Endothelial cell of umbilical vein (primary cell): ENCODE data around the gene SLC47A2. TPM values are rescaled to one million over a fixed set of nuclear protein-coding genes. Genes with fewer than 3 reads are reported as not detected.

ENCODE experiments used
- BruUV-seq: library from RNA; stranded (reverse); fragments of 400-500 nt; replicated peaks from 2 replicates; lab custom pipeline; 2021; lab: Mats Ljungman, UMichigan
- CTCF ChIA-PET: fragments of 300-600, 350-600 bp; sonication (Branson Sonifier 250); formaldehyde crosslinking; loops from one replicate; lab custom pipeline; 2021; ENCODE audit warnings: antibody characterized with exemption, inconsistent platforms; lab: Charles Lee
- POLR2A ChIA-PET: fragments of 300-600, 350-600 bp; sonication (Branson Sonifier 250); formaldehyde crosslinking; loops from one replicate; lab custom pipeline; 2021; ENCODE audit warnings: antibody characterized with exemption, inconsistent platforms; lab: Charles Lee
- DNase-seq: peaks from one replicate; pipeline ENCODE4 v3.0.0-alpha.2; 2011; ENCODE audit warnings: low read depth, low spot score
- FAIRE-seq: peaks from 2 replicates; lab custom pipeline; 2011; peaks lifted over from hg19 to GRCh38; lab: Jason Lieb, UNC
- H2AFZ ChIP-seq: 2 replicates; pipeline ENCODE4 v1.6.0; 2012; ENCODE audit warnings: low read depth, low read length, control low read depth, inconsistent platforms
- H3K27ac ChIP-seq: 2 replicates; pipeline ENCODE4 v1.5.1; 2011; ENCODE audit warnings: low read depth, mild to moderate bottlenecking, control low read depth, low read length, moderate library complexity; ENCODE audit not compliant: insufficient read depth
- H3K27me3 ChIP-seq, 2 experiments: 2 replicates each; pipeline versions ENCODE4 v1.6.0 to v1.6.1; 2011; ENCODE audit warnings: low read length in 2 of 2, mixed read lengths in 1 of 2; ENCODE audit not compliant: control insufficient read depth in 2 of 2, insufficient read depth in 2 of 2
- H3K36me3 ChIP-seq, 2 experiments: 2 replicates in 1 of 2; 3 replicates in 1 of 2; pipeline ENCODE4 v1.5.1; 2011; ENCODE audit warnings: low read length in 2 of 2, mild to moderate bottlenecking in 1 of 2, moderate library complexity in 1 of 2; ENCODE audit not compliant: control insufficient read depth in 2 of 2, insufficient read depth in 2 of 2; ENCODE audit errors: extremely low read depth in 1 of 2
- H3K4me1 ChIP-seq: 3 replicates; pipeline ENCODE4 v1.5.1; 2011; ENCODE audit warnings: mild to moderate bottlenecking, low read length; ENCODE audit not compliant: control insufficient read depth, insufficient read depth; ENCODE audit errors: extremely low read depth
- H3K4me2 ChIP-seq: 2 replicates; pipeline ENCODE4 v1.6.1; 2011; ENCODE audit warnings: low read length, control low read depth, mixed read lengths; ENCODE audit not compliant: insufficient read depth
- H3K4me3 ChIP-seq, 3 experiments: fragments of 200-600 bp in 1 of 3; sonication (generic), shearing (Covaris generic) in 1 of 3; replicated peaks in 1 of 3; 2 replicates each; pipeline ENCODE4 v1.5.1; 2011 to 2016; ENCODE audit warnings: control low read depth in 3 of 3, low read length in 3 of 3, mild to moderate bottlenecking in 2 of 3, inconsistent platforms in 1 of 3, low read depth in 1 of 3, moderate library complexity in 1 of 3; ENCODE audit not compliant: insufficient read depth in 1 of 3
- H3K79me2 ChIP-seq: 2 replicates; pipeline ENCODE4 v1.6.0; 2012; ENCODE audit warnings: low read length, inconsistent platforms; ENCODE audit not compliant: control insufficient read depth, insufficient read depth
- H3K9ac ChIP-seq: replicated peaks from 2 replicates; pipeline ENCODE3; 2011; ENCODE audit warnings: low read length, control low read depth; ENCODE audit not compliant: insufficient read depth; ENCODE audit errors: extremely low read depth
- H3K9me1 ChIP-seq: replicated peaks from 3 replicates; pipeline ENCODE4 v1.6.0; 2011; ENCODE audit warnings: mild to moderate bottlenecking, low read length; ENCODE audit not compliant: control insufficient read depth, insufficient read depth; ENCODE audit errors: extremely low read depth
- H3K9me3 ChIP-seq: replicated peaks from 2 replicates; pipeline ENCODE4 v1.5.1; 2012; ENCODE audit warnings: low read length, inconsistent platforms; ENCODE audit not compliant: control insufficient read depth, insufficient read depth
- H4K20me1 ChIP-seq: replicated peaks from 2 replicates; pipeline ENCODE3; 2011; ENCODE audit warnings: mild to moderate bottlenecking, low read length; ENCODE audit not compliant: control insufficient read depth, insufficient read depth; ENCODE audit errors: extremely low read depth
- CTCF ChIP-seq, 2 donors: IDR thresholded peaks; 1 replicate in 1 of 2; 2 replicates in 1 of 2; pipeline ENCODE4 v1.5.1; 2011; ENCODE audit warnings: low read length in 2 of 2, mild to moderate bottlenecking in 2 of 2, moderate library complexity in 2 of 2, control low read depth in 1 of 2, inconsistent platforms in 1 of 2, low read depth in 1 of 2; ENCODE audit not compliant: insufficient read depth in 1 of 2; ENCODE audit errors: extremely low read depth in 1 of 2
- EZH2 ChIP-seq: IDR thresholded peaks from 2 replicates; pipeline ENCODE4 v1.6.1; 2012; ENCODE audit warnings: borderline replicate concordance, low read depth, mild to moderate bottlenecking, moderate library complexity, low read length, inconsistent platforms; ENCODE audit not compliant: severe bottlenecking
- FOS ChIP-seq: IDR thresholded peaks from 2 replicates; pipeline ENCODE4 v1.6.1; 2011; ENCODE audit warnings: mild to moderate bottlenecking, low read length, moderate library complexity, borderline replicate concordance; ENCODE audit not compliant: insufficient read depth
- JUN ChIP-seq: IDR thresholded peaks from 2 replicates; pipeline ENCODE4 v1.6.1; 2011; ENCODE audit warnings: borderline replicate concordance, low read depth; ENCODE audit not compliant: insufficient read length, insufficient read depth
- MAX ChIP-seq: IDR thresholded peaks from 2 replicates; pipeline ENCODE4 v1.6.1; 2011; ENCODE audit not compliant: insufficient read depth, insufficient read length
- POLR2A ChIP-seq: IDR thresholded peaks from 2 replicates; pipeline ENCODE4 v1.6.1; 2012; ENCODE audit warnings: low read depth, mild to moderate bottlenecking, control low read depth, low read length
- dilution Hi-C: fragments of 300-500 bp; cut with MboI; formaldehyde crosslinking; loops from one replicate; pipeline ENCODE4 v1.15.0; 2019; ENCODE audit warnings: low sequenced_read_pairs; ENCODE audit not compliant: extremely low pct_ligation_motif_present
- intact Hi-C: fragments of 100-400 bp; cut with micrococcal nuclease; formaldehyde crosslinking; loops from one replicate; pipeline ENCODE4 v1.10.0; 2022
- polyA plus RNA-seq, 4 experiments: library from polyadenylated mRNA; depleted of rRNA in 3 of 4; stranded (reverse) in 3 of 4; unstranded in 1 of 4; fragments of >200 nt; gene quantifications; 2 replicates each; pipeline versions ENCODE4 v1.2.1 to v1.2.3, GENCODE V29; 2011 to 2012; ENCODE audit warnings: missing spikeins in 1 of 4
- total RNA-seq: library from RNA; stranded (reverse); gene quantifications from 2 replicates; pipeline ENCODE4 v1.2.3, GENCODE V29; 2021

Gene SLC47A2
- total and polyA plus RNA-seq, 2 donors (not counting 3 experiments of a cell fraction or from before 2014, with no cell fraction given) = not detected

DNA sequence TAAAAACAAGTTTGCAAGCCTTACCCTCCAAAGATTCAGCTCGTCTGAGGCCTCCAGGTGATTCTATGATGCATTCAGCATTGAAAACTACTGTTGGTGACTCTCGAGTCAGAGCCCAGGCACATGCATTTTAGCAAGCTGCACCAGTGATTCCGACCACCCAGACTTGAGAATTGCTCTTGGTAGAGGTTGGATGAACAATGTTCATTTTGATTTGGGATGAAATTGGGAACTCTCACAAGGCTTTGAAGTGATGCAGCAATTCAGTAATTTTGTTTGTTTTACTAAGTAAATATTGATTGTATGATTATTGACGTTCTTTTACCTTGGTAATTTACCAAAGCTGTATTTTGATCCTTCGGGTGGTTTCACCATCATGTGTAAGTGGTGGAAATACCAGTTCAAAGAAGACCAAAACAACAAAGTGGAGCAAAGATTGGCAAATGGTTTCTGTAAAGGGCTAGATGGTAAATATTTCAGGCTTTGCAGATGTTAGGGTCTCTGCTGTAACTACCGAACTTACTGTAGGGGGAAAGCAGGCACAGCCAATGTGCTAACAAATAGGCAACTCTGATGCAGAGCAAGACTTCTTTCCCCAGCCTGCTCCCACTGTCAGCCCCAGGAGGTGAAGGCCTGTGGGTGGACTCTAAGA, 56.0 kb downstream of the SLC47A2 start:
- TF ChIP-seq POLR2A (no peak), MAX (no peak), FOS (no peak), CTCF (IDR thresholded peaks at IDR 0.05; ENCODE audit: extremely low read depth in 1 of 2, insufficient read depth in 1 of 2, low read depth in 1 of 2, low read length in 2 of 2) (no peak), JUN (no peak), EZH2 (no peak)
- DNase-seq (no peak), FAIRE-seq (no peak)
- CTCF ChIA-PET = interaction anchor here (2.9 kb wide), 1 partner anchor 13 kb away, joined by 20 read pairs; the partner anchor contains the start of gene ALDH3A2
- Histone ChIP-seq H4K20me1 (no peaks in the 10 kb centered on the region), H3K79me2 (no peaks in the 10 kb centered on the region), H3K9me3 (no peaks in the 10 kb centered on the region), H3K4me3 (no peak overlapping the region), H3K4me1 (no peaks in the 10 kb centered on the region), H3K9me1 (no peaks in the 10 kb centered on the region), H3K27ac (no peak overlapping the region), H3K9ac (no peak overlapping the region), H3K4me2 (no peak overlapping the region), H3K27me3 (no peaks in the 10 kb centered on the region), H3K36me3 (peaks cover 0 to 13% of the 10 kb centered on the region in 2 experiments), H2AFZ (no peak overlapping the region)
- POLR2A ChIA-PET = no interaction called here
- dilution Hi-C loops = no loop called here
- no TSS peak for BruUV-seq
- intact Hi-C loops = no loop called here
